Mesodermal cell (in vitro differentiated cells): ENCODE measurements around the gene IRF2BPL.
A peak's percentile ranks its signal among the peaks of the same experiment; 100 is the strongest.

ENCODE experiments used
- H3K27ac ChIP-seq: 2 replicates; pipeline ENCODE4 v1.7.0; 2013; ENCODE audit warnings: mild to moderate bottlenecking, low read depth, low read length, moderate library complexity; ENCODE audit not compliant: severe bottlenecking
- H3K36me3 ChIP-seq: 2 replicates; pipeline ENCODE4 v1.7.1; 2013; ENCODE audit warnings: mild to moderate bottlenecking, low read length, moderate library complexity; ENCODE audit not compliant: control insufficient read depth, insufficient read depth
- H3K4me1 ChIP-seq: one replicate; pipeline ENCODE4 v1.7.1; 2013; ENCODE audit warnings: mild to moderate bottlenecking, low read length; ENCODE audit not compliant: insufficient read depth, control insufficient read depth, poor library complexity, severe bottlenecking
- H3K4me3 ChIP-seq: 2 replicates; pipeline ENCODE4 v1.7.0; 2013; ENCODE audit warnings: low read length, control low read depth, mild to moderate bottlenecking; ENCODE audit not compliant: insufficient read depth, poor library complexity, severe bottlenecking; ENCODE audit errors: extremely low read depth
- H3K9me3 ChIP-seq: 2 replicates; pipeline ENCODE4 v1.7.1; 2013; ENCODE audit warnings: mild to moderate bottlenecking, low read length, moderate library complexity; ENCODE audit not compliant: control insufficient read depth
- WGBS, 2 experiments: methylation state at CpG; one replicate each; pipeline ENCODE4 v1.1.5; 2013; ENCODE audit warnings: missing lambda C conversion rate in 2 of 2; ENCODE audit not compliant: insufficient coverage in 2 of 2; 5-methylcytosine and 5-hydroxymethylcytosine counted together

Gene IRF2BPL

DNA sequence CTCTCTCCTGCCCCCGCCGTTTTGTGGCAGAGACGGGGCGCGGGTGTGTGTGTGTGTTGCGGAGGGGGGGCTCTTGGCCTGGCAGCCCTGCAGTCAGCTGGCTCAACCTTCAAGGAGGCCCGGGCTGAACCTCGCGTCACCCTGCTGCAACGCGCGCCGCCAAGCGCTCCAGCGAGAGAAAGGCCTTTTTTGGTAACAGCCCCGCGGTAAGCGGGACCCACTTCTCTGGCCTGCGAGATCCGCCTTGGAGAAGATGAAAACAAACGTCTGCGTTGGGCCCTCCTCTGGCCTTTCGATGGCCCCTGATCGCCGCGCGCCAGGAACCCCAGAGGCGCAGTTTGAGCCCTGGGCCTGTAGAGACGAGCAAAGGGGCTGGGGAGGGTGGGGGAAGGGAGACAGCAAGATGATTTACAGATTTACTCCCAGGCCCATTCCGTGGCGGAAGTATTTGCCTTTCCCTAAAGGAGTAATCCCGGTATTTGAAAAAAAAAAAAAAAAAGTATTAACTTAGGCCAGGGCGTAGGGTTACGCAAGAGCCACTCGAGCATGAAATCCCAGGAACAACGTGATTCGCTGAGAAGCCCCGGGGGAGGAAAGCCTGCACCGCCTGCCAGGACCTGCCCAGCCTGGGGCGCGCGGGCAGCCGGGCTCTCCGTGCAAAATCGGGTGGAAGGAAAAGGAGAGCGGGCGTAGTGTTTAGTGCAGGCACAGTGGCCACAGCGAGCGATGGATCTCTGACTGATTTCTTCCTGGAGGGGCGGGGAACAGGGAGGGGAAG lies 4.5 kb upstream of the IRF2BPL start:
- 2 to 3% methylated on average over 36 to 37 of the region's 50 CpGs for WGBS, 2 experiments
- H3K36me3 ChIP-seq: no peaks in the 10 kb centered on the region
- H3K27ac ChIP-seq: peak overlapping the region; percentile 97
- H3K4me3 ChIP-seq: peak overlapping the region; percentile 38
- peaks cover 55% of the 10 kb centered on the region for H3K4me1 ChIP-seq
- no peaks in the 10 kb centered on the region for H3K9me3 ChIP-seq

DNA sequence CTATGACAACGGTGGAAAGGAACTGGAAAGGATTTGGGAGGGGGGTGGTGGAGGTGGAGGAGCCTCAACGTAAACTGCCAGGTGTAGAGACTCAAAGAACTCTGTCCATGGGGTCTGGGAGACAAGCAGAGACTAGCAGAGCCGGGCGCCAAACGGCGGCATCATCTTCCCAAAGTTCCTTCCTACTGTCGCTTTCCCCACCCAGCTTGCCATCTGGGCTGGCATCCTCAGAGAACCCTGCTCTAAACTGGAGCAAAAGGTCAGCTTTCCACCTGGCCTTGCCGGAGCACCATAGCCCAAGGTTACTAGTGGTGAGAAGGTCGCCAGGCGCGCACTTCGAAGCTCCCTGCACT lies 4.0 kb upstream of the IRF2BPL start:
- no peaks in the 10 kb centered on the region for H3K36me3 ChIP-seq
- H3K9me3 ChIP-seq: no peaks in the 10 kb centered on the region
- peak overlapping the region; percentile 97 for H3K27ac ChIP-seq
- peaks cover 49% of the 10 kb centered on the region for H3K4me1 ChIP-seq
- WGBS, 2 experiments: 28 to 47% methylated on average over 3 to 8 of the region's 12 CpGs
- H3K4me3 ChIP-seq: peak overlapping the region; percentile 38

DNA sequence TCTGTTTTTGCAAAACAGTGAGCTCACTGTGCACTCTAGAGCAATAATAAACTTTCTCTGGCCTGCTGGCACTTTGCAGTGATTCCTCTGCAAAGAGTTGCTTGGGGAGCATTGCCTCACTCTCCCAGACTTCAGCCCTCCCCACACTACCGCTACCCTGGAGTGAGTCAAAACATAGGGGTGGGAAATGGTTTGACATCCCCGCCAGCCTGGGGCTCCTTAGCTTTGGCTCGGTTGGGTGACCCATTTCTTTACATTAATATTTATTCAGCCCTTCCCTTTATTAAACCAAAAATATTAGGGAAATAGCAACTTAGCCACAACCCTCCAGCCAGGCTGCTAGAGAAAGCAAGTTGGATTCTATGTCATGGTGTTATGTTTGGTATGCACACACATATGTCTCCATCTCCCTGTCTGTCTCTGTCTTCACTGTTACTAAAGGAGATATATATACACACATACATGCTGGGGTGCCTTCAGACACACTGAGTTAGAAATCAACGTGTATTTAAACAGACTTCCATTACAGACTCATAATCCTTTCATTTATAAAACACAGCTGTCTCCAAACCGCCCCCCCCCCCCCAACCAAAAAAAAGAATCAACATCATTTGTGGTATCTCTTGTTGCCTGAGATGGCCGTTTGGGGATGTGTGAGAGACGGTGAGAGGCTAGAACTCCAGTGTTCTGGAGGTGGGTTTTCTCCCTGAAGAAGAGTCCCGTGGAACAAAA lies 3.4 kb upstream of the IRF2BPL start:
- Histone ChIP-seq H3K36me3 (no peaks in the 10 kb centered on the region), H3K27ac (peak overlapping the region; percentile 97), H3K4me1 (peaks cover 44% of the 10 kb centered on the region), H3K4me3 (no peak overlapping the region), H3K9me3 (no peaks in the 10 kb centered on the region)
- 48 to 57% methylated on average over 4 of the region's 8 CpGs for WGBS, 2 experiments

DNA sequence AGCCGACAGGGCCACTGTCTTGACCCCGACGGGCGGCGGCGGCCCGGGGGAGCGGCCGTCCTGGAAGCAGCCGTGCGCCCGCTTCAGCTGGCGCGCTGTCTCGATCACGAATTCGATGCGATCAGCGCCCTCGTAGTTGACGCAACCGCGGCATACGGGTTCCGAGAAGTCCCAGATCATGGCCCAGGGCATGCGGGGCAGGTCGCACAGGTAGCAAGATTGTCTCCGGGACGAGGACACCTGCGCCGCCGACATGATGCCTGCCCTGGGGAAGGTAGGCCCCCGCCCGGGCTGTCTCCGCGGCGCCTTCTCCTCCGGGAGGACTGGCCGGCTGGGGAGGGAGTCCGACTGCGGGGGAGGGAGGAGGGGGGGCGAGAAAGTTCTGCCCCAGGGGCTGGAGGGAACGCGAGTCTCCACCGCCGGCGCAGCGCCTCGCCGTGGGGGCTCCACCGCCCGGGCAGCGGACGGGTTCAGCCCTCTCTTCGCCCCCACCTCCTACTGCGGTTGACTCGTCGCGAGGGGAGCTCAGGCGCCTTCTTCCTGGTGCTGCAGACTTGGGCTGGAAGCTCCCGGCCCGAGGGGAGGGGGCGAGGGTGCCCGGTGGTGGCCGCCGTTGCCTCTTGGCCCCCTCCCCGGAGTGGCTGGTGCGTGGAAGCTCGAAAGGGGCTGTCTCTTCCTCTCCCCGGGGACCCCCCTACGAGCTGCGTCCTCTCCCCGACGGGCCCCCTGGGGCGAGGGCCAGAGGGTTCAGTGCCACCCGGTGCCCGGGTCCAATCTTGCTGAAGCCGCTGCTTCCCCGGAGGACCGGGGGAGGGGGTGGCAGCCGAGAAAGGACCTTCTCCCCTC lies 747 bp downstream of the IRF2BPL start:
- H3K4me1 ChIP-seq: peaks cover 39% of the 10 kb centered on the region
- H3K27ac ChIP-seq: peak overlapping the region; percentile 95
- 0% methylated on average over 38 to 45 of the region's 81 CpGs for WGBS, 2 experiments

DNA sequence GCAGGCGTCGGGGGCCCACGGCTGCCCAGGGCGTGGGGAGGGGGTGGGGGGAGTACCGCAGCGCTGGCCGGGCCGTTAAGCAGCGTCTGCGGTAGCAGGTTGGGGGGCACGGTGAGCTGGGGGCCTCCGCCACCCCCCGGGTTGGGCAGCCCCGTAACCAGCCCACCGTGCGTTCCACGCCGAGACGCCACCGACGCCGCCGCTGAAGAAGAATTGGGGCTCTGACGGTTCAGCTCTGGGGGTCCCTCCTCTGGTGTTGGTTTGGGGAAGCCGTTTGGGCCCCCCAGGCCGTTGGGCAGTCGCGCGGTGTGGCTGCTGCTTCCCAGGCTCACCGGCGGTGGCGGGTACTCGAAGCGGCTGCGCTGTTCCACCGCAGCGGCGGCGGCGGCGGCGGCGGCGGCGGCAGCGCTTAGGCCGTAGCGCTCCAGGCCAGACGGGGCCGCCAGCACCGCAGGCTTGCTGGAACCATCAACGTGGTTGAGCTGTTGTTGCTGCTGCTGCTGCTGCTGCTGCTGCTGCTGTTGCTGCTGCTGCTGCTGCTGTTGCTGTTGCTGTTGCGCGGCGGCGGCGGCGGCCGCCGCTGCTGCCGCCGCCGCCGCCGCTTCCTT lies 1.5 kb downstream of the IRF2BPL start:
- WGBS, 2 experiments: 1 to 3% methylated on average over 47 to 51 of the region's 65 CpGs
- peaks cover 33% of the 10 kb centered on the region for H3K4me1 ChIP-seq

More for the DNA sequence above, 747 bp downstream of the IRF2BPL start:
- Histone ChIP-seq H3K9me3 (no peaks in the 10 kb centered on the region), H3K4me3 (peak overlapping the region; percentile 68), H3K36me3 (peaks cover 26% of the 10 kb centered on the region)

DNA sequence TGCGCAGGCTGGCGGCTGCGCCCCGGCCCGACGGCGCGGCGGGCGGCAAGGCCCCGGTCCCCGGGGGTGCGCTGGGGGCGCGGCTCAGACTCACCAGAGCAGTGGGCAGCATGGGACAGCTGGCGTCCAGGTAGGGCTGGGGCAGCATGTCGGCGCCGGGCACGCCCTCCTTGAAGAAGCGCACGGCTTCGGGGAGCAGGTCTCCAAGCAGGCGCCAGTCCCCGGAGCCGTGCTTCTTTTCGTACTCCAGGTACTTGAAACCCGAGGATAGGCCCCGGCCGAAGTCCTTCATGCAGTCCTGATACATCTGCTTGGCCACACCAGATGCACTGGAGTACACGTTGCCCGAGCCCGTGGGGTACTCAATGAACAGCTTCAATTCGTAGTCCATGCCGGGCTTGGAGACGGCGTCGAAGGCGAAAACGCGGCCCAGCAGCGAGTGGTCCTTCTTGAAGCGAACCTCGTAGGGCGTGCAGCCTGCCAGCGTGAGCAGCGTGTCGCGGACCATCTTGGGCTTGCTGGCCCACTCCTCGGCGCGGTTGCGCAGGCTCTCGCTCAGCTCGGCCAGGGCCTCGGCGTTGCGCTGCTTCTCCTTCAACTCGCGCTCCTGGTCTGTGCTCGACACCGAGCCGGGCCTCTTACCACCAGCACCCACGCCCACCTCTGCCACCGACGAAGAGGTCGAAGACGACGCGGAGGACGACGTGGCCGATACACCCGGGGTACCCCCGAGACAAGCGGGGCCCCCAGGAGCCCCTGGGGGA lies 2.2 kb downstream of the IRF2BPL start:
- Histone ChIP-seq H3K27ac (peak overlapping the region; percentile 95), H3K9me3 (no peaks in the 10 kb centered on the region), H3K4me1 (peaks cover 26% of the 10 kb centered on the region), H3K36me3 (peaks cover 26% of the 10 kb centered on the region), H3K4me3 (peak overlapping the region; percentile 68)
- WGBS, 2 experiments: 5 to 7% methylated on average over 58 to 70 of the region's 76 CpGs

More for the DNA sequence above, 1.5 kb downstream of the IRF2BPL start:
- Histone ChIP-seq H3K36me3 (peaks cover 26% of the 10 kb centered on the region), H3K9me3 (no peaks in the 10 kb centered on the region), H3K4me3 (peak overlapping the region; percentile 68), H3K27ac (peak overlapping the region; percentile 95)

DNA sequence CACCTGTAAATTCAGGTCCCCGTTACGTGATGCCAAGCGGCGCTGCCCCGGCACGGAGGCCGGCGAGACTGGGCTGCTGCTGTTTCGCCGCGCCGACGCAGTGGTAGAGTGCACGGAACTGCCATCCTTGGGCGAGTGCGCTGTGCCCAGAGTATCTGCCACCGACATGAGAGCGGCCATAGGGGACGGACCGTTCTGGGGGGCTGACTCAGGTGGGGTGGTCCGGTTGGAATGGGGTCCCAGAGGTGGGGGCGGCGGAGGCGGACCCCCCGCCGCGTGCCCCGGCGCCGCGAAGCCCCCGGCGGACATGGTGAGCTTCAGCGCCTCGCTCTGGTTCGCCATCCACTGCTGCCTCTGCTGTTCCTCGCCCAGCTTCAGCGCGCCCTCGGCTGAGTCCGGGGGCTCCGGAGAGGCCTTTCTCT lies 2.8 kb downstream of the IRF2BPL start:
- H3K4me3 ChIP-seq: peak overlapping the region; percentile 68
- no peaks in the 10 kb centered on the region for H3K9me3 ChIP-seq
- peak overlapping the region; percentile 95 for H3K27ac ChIP-seq
- peaks cover 26% of the 10 kb centered on the region for H3K36me3 ChIP-seq
- H3K4me1 ChIP-seq: peaks cover 22% of the 10 kb centered on the region
- 3 to 4% methylated on average over 37 of the region's 42 CpGs for WGBS, 2 experiments

DNA sequence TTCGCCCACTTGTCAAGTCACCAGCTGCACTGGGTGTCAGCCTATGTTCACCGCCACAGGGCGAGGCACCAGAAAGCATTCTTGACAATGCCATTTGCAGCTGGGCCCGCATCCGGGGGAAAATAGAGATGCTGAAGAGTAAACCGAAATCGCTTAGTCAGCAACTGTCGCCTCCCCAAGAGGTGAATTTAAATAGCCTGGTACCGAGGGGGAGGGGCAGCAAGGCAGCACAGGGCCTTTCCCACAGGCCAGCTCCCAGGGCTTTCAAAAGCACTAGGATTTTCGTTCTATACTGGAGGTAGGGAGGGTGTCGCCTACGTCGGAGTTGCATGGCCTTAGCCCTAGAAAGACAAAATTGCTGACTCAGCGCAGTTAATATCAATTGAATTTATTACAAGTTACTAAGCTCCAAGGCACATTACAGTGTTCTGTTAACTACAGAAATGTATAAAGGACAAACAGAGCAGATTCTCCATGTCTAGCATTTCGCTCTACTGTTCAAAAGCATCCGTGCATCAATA lies 4.3 kb downstream of the IRF2BPL start:
- Histone ChIP-seq H3K36me3 (peaks cover 26% of the 10 kb centered on the region), H3K9me3 (no peaks in the 10 kb centered on the region), H3K4me3 (peak overlapping the region; percentile 68), H3K4me1 (peaks cover 21% of the 10 kb centered on the region), H3K27ac (peak overlapping the region; percentile 47)
- WGBS, 2 experiments: 21 to 25% methylated on average over 10 to 11 of the region's 16 CpGs

GRCh38 chr14:77023001-77023996 lies 5.2 kb downstream of the IRF2BPL start:
- Histone ChIP-seq H3K4me3 (peak overlapping the region; percentile 68), H3K27ac (no peak overlapping the region), H3K9me3 (no peaks in the 10 kb centered on the region), H3K36me3 (peaks cover 26% of the 10 kb centered on the region), H3K4me1 (peaks cover 18% of the 10 kb centered on the region)
- WGBS, 2 experiments: 79 to 80% methylated on average over 7 to 12 of the region's 17 CpGs
